NCI-H446 (cell line): Measurements from ENCODE around the gene CD24.

Experiments
- DNase-seq, 2 experiments: peaks; one replicate each; lab custom pipeline; 2025; lab: John Stamatoyannopoulos, UW

CD24 gene

GRCh38 chr6:106967936-106968555 is 6.5 kb downstream of the CD24 start:
- no peak for DNase-seq

GRCh38 chr6:106966671-106967640 is 7.6 kb downstream of the CD24 start:
- no peak for DNase-seq

GRCh38 chr6:106966229-106966628 is 8.3 kb downstream of the CD24 start:
- no peak for DNase-seq

- DNase-seq: no peak
Measured at GRCh38 chr6:106964954-106965353, 9.6 kb downstream of the CD24 start.

GRCh38 chr6:106964099-106964498 is 10.4 kb downstream of the CD24 start:
- no peak for DNase-seq

GRCh38 chr6:106963544-106963943 is 11.0 kb downstream of the CD24 start:
- no peak for DNase-seq

GRCh38 chr6:106961801-106962200 is 12.7 kb downstream of the CD24 start:
- no peak for DNase-seq

GRCh38 chr6:106961136-106961535 is 13.4 kb downstream of the CD24 start:
- no peak for DNase-seq

- no peak for DNase-seq
Measured at GRCh38 chr6:106959985-106960384, 14.5 kb downstream of the CD24 start.

GRCh38 chr6:106939848-106940247 is 34.7 kb downstream of the CD24 start:
- no peak for DNase-seq

- no peak for DNase-seq
Measured at GRCh38 chr6:106939208-106939607, 35.3 kb downstream of the CD24 start.

GRCh38 chr6:106927531-106928398 is 46.8 kb downstream of the CD24 start:
- DNase-seq: no peak

GRCh38 chr6:106925948-106926347 is 48.6 kb downstream of the CD24 start:
- no peak for DNase-seq

GRCh38 chr6:106924694-106925523 is 49.6 kb downstream of the CD24 start:
- no peak for DNase-seq

GRCh38 chr6:106922626-106923025 is 51.9 kb downstream of the CD24 start:
- DNase-seq: no peak
